ACC112 (cell line): ENCODE results near the gene NEK10.

Source experiments
- H2AFZ ChIP-seq: fragments of 200-600 bp; sonication (generic); one replicate; pipeline ENCODE4 v1.6.0; 2017; ENCODE audit warnings: antibody characterized with exemption, low read length; ENCODE audit not compliant: unreplicated experiment
- H3K27ac ChIP-seq: fragments of 200-600 bp; sonication (generic); 2 replicates; pipeline ENCODE4 v1.5.1; 2014; ENCODE audit warnings: low read depth, mild to moderate bottlenecking, antibody characterized with exemption, low read length, moderate library complexity
- H3K27me3 ChIP-seq: fragments of 200-600 bp; sonication (generic); 2 replicates; pipeline ENCODE4 v1.6.1; 2014; ENCODE audit warnings: mild to moderate bottlenecking, antibody characterized with exemption, low read length, moderate library complexity, mixed read lengths; ENCODE audit not compliant: insufficient read depth
- H3K36me3 ChIP-seq: fragments of 200-600 bp; sonication (generic); 2 replicates; pipeline ENCODE4 v1.6.1; 2016; ENCODE audit warnings: mild to moderate bottlenecking, antibody characterized with exemption, low read length, moderate library complexity, mixed read lengths; ENCODE audit not compliant: insufficient read depth
- H3K4me1 ChIP-seq: fragments of 200-600 bp; sonication (generic); one replicate; pipeline ENCODE4 v1.6.1; 2016; ENCODE audit warnings: low read length, mixed read lengths; ENCODE audit not compliant: insufficient read depth, unreplicated experiment, control insufficient read depth
- H3K4me3 ChIP-seq: fragments of 200-600 bp; sonication (generic); 2 replicates; pipeline ENCODE4 v1.5.1; 2014; ENCODE audit warnings: mild to moderate bottlenecking, low read depth, low read length
- H3K79me2 ChIP-seq: fragments of 200-600 bp; sonication (generic); one replicate; pipeline ENCODE4 v1.6.0; 2016; ENCODE audit warnings: low read length; ENCODE audit not compliant: control insufficient read depth, unreplicated experiment, insufficient read depth

NEK10 gene

DNA sequence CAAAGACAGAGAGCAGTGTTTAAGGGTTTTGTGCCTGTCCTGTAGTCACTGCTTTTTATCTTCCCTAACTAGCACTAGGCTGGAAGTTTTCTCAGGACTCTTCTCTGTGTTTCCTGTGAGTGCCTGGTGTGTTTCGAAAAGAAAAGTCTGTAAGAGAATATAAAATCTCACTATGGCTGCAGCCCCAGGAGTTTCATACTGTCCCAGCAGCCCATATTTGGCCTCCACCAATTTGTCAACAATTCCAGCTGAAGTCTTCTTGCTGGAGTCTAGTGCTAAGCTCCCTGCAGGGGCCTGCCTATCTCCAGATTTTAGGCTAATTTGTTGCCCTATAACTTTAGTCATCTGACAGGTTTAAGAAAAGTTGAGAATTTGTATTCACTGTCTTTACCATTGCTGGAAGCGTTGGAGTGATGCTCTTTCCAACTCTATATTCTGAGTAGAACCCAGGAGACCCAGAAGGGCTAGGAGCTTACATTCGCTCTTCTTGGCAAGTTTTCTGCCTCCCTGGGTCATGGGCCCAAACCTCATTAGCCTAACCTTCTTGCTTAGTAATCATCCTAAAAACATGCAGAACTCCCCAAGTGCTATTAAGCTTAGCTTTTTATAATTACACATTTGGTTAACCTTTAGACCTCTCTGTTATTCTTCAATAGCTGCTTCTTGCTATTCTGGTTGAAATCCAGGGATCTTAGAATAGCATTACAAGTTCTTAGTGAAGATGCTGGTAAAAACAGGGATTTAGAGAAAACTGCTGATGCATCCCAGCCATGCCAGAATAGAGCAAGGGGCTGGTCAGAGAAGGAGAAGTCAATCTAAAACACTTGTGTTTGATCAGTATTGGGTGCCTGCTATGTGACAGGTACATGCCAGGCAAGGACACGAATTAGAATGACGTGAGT, 283.1 kb downstream of the NEK10 start:
- Histone ChIP-seq H3K36me3 (no peaks in the 10 kb centered on the region), H3K4me1 (no peaks in the 10 kb centered on the region), H3K79me2 (no peaks in the 10 kb centered on the region), H3K27me3 (peaks cover 5% of the 10 kb centered on the region; the same call in 1 of the 2 replicates), H2AFZ (no peak overlapping the region), H3K4me3 (no peak overlapping the region), H3K27ac (no peak overlapping the region)

- no peaks in the 10 kb centered on the region for H3K27me3 ChIP-seq
- no peak overlapping the region for H3K4me3 ChIP-seq
- no peak overlapping the region for H3K27ac ChIP-seq
- no peaks in the 10 kb centered on the region for H3K36me3 ChIP-seq
- no peaks in the 10 kb centered on the region for H3K4me1 ChIP-seq
- H2AFZ ChIP-seq: no peak overlapping the region
- no peaks in the 10 kb centered on the region for H3K79me2 ChIP-seq
Observed at GRCh38 chr3:27081992-27082607, 287.1 kb downstream of the NEK10 start.

GRCh38 chr3:27081566-27081965, 287.6 kb downstream of the NEK10 start:
- Histone ChIP-seq H2AFZ (no peak overlapping the region), H3K27me3 (no peaks in the 10 kb centered on the region), H3K36me3 (no peaks in the 10 kb centered on the region), H3K27ac (no peak overlapping the region), H3K79me2 (no peaks in the 10 kb centered on the region), H3K4me1 (no peaks in the 10 kb centered on the region), H3K4me3 (no peak overlapping the region)

GRCh38 chr3:27080258-27080525, 289.0 kb downstream of the NEK10 start:
- Histone ChIP-seq H3K4me1 (no peaks in the 10 kb centered on the region), H3K36me3 (no peaks in the 10 kb centered on the region), H3K27ac (0 out of 2 replicates have a peak overlapping the region, but pooled peaks have one; percentile 21), H2AFZ (no peak overlapping the region), H3K4me3 (no peak overlapping the region), H3K27me3 (no peaks in the 10 kb centered on the region), H3K79me2 (no peaks in the 10 kb centered on the region)

DNA sequence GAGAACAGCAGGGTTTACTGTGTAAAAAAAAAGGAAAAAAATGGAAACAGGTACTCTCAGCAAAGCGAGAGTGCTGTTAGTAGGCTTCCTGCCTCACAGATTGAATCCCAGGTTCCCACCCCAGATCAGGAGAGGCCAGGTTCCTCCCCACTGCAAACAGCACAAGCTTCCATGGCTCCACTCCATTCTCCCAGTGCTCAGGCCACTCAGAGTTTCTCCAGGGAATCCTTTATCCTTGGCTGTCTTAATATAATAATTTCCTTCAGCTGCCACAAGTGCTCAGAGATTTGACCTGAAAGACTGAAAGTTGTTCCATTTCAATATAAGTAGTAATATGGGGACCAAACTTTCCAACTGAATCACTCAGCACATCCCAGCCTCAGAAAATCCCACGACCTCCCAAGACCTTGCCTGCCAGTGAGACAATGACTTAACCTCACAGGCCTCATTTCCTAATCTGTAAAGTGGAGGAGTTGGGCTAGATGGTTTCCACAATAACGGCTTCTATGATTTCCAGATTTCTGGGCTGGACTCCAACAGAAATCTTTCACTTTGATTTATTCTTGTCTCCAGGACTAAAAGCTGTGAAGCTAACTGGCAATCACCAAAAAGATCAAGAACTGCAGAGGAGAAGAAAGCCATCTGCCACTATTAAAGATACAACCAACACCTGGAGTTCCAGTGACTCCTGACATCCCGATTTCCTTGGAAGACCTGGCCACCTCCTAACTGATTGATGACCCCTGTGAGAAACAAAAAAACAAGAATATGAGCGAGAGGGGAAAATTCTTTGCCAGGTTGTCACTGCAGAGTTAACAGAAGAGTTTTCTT, 289.5 kb downstream of the NEK10 start:
- H3K27ac ChIP-seq: peak overlapping the region; percentile 21; the same call in 1 of the 2 replicates
- no peak overlapping the region for H3K4me3 ChIP-seq
- H2AFZ ChIP-seq: no peak overlapping the region
- no peaks in the 10 kb centered on the region for H3K27me3 ChIP-seq
- H3K79me2 ChIP-seq: no peaks in the 10 kb centered on the region
- no peaks in the 10 kb centered on the region for H3K36me3 ChIP-seq
- no peaks in the 10 kb centered on the region for H3K4me1 ChIP-seq

DNA sequence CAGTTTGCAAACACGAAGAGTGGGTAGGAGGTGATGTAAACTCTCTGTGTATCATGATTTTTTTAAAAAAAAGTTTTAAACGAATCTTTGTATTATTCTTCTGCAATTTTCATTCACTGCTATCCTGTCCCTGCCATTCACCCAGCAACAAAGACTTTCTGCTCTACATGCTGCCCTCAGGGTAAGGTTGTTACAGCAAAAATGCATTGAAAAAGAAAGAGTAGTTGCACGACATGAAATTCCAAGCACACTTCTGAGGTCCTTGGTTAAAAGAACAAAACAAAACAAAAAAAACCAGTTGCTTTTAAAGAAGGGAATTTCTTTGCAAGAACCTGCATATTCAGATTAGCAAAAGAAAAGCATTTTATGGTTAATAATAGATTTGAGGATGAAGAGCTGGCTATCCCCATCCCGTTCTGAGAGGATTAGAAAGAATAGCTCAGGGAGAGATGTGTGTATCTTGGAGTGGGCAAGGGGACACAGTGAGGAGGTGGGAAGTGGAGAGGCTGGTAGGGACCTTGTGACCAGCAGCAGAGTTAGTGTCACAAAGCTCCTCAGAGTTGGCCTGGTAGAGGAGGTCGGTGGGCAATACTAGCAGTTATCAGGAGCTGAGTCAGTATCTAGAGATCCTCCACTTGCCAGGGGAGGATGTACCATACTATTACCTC, 290.8 kb downstream of the NEK10 start:
- H3K4me1 ChIP-seq: no peaks in the 10 kb centered on the region
- no peaks in the 10 kb centered on the region for H3K27me3 ChIP-seq
- H2AFZ ChIP-seq: no peak overlapping the region
- H3K79me2 ChIP-seq: no peaks in the 10 kb centered on the region
- H3K36me3 ChIP-seq: no peaks in the 10 kb centered on the region
- H3K27ac ChIP-seq: no peak overlapping the region
- no peak overlapping the region for H3K4me3 ChIP-seq

DNA sequence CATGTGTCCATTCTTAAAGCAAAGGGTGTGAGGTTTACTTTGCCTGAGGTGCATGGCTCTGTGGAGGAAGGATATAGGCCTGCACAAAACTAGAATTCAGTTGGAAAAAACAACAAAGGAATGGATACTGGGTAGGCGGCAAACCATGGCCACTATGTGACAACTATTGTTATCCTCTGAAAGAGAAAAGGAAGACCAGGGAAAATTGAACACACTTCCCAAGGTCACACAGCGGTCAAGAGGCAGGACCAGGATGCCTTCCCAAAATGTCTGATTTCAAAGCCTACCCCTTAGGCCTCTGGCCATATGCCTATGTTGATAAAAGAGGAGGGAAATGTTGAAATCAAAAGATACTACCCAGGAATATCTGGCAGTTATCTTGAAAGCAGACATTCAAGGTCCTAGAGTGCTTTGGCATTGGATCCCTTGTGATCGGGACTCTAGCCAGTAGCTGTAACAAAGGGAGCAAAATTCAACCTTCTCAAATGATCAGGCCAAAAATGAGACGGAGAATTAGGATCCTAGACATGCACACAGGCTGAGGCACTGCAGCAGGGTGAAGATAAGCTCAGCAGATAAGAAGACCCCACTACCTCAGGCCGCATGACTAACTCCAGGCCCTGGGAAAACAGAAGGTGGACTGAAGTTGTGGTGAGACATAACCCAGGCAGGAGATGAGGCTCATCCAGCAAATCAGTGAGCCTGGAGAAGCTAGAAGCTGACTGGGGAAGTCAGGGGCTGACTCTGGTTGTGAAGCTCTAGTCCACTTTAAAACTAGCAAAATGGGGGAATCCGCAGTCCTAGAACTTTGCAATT, 292.2 kb downstream of the NEK10 start:
- Histone ChIP-seq H3K4me3 (no peak overlapping the region), H3K4me1 (no peaks in the 10 kb centered on the region), H3K27ac (no peak overlapping the region), H3K36me3 (no peaks in the 10 kb centered on the region), H2AFZ (no peak overlapping the region), H3K79me2 (no peaks in the 10 kb centered on the region), H3K27me3 (no peaks in the 10 kb centered on the region)

DNA sequence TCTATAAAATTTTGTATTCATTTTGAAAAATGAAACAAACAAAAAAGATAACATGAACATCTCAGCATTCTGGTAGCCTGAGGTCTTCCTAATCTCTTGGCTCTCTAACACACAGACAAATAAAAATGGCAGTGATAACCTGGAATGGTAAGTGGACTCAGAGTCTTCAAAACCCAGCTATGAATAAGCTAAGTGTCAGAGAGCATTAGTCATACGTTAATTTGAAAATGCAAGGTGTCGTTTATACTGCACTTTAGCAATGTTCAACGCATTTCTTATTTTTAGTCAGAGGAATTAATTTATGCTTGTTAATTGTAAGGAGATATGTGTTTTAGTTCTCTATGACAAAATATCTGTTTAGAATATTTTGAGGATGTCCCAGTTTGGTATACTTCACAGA, 294.3 kb downstream of the NEK10 start:
- no peaks in the 10 kb centered on the region for H3K79me2 ChIP-seq
- no peaks in the 10 kb centered on the region for H3K27me3 ChIP-seq
- no peak overlapping the region for H2AFZ ChIP-seq
- H3K27ac ChIP-seq: no peak overlapping the region
- no peak overlapping the region for H3K4me3 ChIP-seq
- no peaks in the 10 kb centered on the region for H3K36me3 ChIP-seq
- H3K4me1 ChIP-seq: no peaks in the 10 kb centered on the region

DNA sequence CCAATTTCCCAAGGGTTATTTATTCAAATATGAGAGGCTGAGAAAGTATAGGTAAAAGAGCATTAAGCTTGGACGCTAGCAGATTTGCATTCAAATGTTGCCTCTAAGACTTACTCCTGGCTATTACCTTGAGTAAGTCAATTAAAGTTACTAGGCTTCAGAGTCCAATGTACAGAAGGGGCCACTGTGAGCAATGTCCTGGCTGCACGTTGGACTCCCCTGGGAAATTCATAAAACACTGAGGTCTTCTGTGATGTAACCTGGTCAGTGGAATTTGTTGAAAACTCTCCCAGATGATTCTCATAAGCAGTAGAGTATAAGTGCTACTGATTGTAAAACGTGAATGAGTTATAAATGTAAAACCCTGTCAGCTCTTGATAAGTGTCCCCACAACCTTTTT, 295.3 kb downstream of the NEK10 start:
- Histone ChIP-seq H2AFZ (no peak overlapping the region), H3K4me1 (no peaks in the 10 kb centered on the region), H3K79me2 (no peaks in the 10 kb centered on the region), H3K27me3 (no peaks in the 10 kb centered on the region), H3K4me3 (no peak overlapping the region), H3K27ac (no peak overlapping the region), H3K36me3 (no peaks in the 10 kb centered on the region)
